ENCODE results near the gene KAT5.

GRCh38 chr11:65718531-65718930, 6.5 kb downstream of the KAT5 start:
- TF ChIP-seq CTCF (IDR thresholded peaks at IDR 0.05), result no peak
- TF ChIP-seq POLR2A (IDR thresholded peaks at IDR 0.05), result no peak

All from body of pancreas (tissue), 4 donors.